A673 (cell line): Measurements from ENCODE around the gene ROBO4. TPM values are rescaled to one million over a fixed set of nuclear protein-coding genes. Genes with fewer than 3 reads are reported as not detected.

ENCODE experiments used
- BruUV-seq: library from RNA; stranded (reverse); fragments of 400-500 nt; replicated peaks from 2 replicates; lab custom pipeline; 2021; lab: Mats Ljungman, UMichigan
- CTCF ChIA-PET: fragments of 300-600 bp; sonication (Branson Sonifier 250); formaldehyde crosslinking; loops from one replicate; lab custom pipeline; 2022; ENCODE audit warnings: antibody characterized with exemption; lab: Charles Lee
- POLR2A ChIA-PET: fragments of 300-600 bp; sonication (Branson Sonifier 250); formaldehyde crosslinking; loops from one replicate; lab custom pipeline; 2022; ENCODE audit warnings: antibody characterized with exemption; ENCODE audit not compliant: low non-redundant PET; lab: Charles Lee
- DNase-seq: peaks from one replicate; pipeline ENCODE4 v3.0.0-alpha.2; 2015; ENCODE audit warnings: low spot score
- H3K27ac ChIP-seq: fragments of 200-600 bp; sonication (generic); 2 replicates; pipeline ENCODE4 v1.5.1; 2016; ENCODE audit warnings: mixed run types, low read depth, mild to moderate bottlenecking, mixed read lengths, antibody characterized with exemption, low read length; ENCODE audit not compliant: poor library complexity, severe bottlenecking
- H3K27me3 ChIP-seq: fragments of 200-600 bp; sonication (generic); replicated peaks from 2 replicates; pipeline ENCODE4 v1.6.1; 2017; ENCODE audit warnings: mixed run types, low read depth, mild to moderate bottlenecking, mixed read lengths, antibody characterized with exemption, low read length; ENCODE audit not compliant: insufficient read depth, poor library complexity
- H3K36me3 ChIP-seq: fragments of 200-600 bp; sonication (generic); 2 replicates; pipeline ENCODE4 v1.6.1; 2016; ENCODE audit warnings: mixed run types, mild to moderate bottlenecking, mixed read lengths, antibody characterized with exemption, low read length; ENCODE audit not compliant: insufficient read depth, poor library complexity, severe bottlenecking
- H3K4me1 ChIP-seq: fragments of 200-600 bp; sonication (generic); 2 replicates; pipeline ENCODE4 v1.6.1; 2017; ENCODE audit warnings: mixed run types, mild to moderate bottlenecking, mixed read lengths, antibody characterized with exemption, low read length; ENCODE audit not compliant: insufficient read depth, poor library complexity, severe bottlenecking
- H3K4me3 ChIP-seq: fragments of 200-600 bp; sonication (generic); 2 replicates; pipeline ENCODE4 v1.5.1; 2016; ENCODE audit warnings: low read depth, mixed run types, mild to moderate bottlenecking, mixed read lengths, low read length; ENCODE audit not compliant: poor library complexity, severe bottlenecking
- H3K9me3 ChIP-seq: fragments of 200-600 bp; sonication (generic); 2 replicates; pipeline ENCODE4 v1.6.1; 2016; ENCODE audit warnings: mixed run types, low read depth, mild to moderate bottlenecking, mixed read lengths, antibody characterized with exemption, low read length; ENCODE audit not compliant: poor library complexity, severe bottlenecking
- CTCF ChIP-seq: fragments of 300-800, 200-600 bp; sonication (generic); conservative IDR thresholded peaks from 2 replicates; pipeline ENCODE4 v1.5.1; 2017; ENCODE audit warnings: low read depth, mild to moderate bottlenecking, antibody characterized with exemption, low read length, moderate library complexity, mixed read lengths
- EZH2 ChIP-seq: fragments of 200-600 bp; sonication (generic); IDR thresholded peaks from 2 replicates; pipeline ENCODE4 v1.6.1; 2017; ENCODE audit warnings: borderline replicate concordance, low read depth, mild to moderate bottlenecking, mixed read lengths, antibody characterized with exemption, low read length; ENCODE audit not compliant: poor library complexity, severe bottlenecking
- intact Hi-C: fragments of 100-400 bp; cut with micrococcal nuclease; formaldehyde crosslinking; loops from one replicate; pipeline ENCODE4 v1.10.0; 2022; ENCODE audit not compliant: unreplicated experiment
- total RNA-seq: library from RNA; stranded (reverse); gene quantifications from 2 replicates; pipeline ENCODE4 v1.2.3, GENCODE V29; 2021

Gene ROBO4
- total RNA-seq, 1 experiment from 2014 or later: not detected

GRCh38 chr11:124898711-124899110, 1.0 kb upstream of the ROBO4 start:
- H3K4me3 ChIP-seq: no peak overlapping the region
- POLR2A ChIA-PET: no interaction called here

GRCh38 chr11:124898263-124898680, 607 bp upstream of the ROBO4 start:
- Histone ChIP-seq H3K9me3 (no peaks in the 10 kb centered on the region), H3K27ac (no peak overlapping the region), H3K27me3 (peaks cover 40% of the 10 kb centered on the region), H3K4me1 (no peaks in the 10 kb centered on the region), H3K4me3 (no peak overlapping the region), H3K36me3 (no peaks in the 10 kb centered on the region)
- POLR2A ChIA-PET: no interaction called here
- no peak for TF ChIP-seq CTCF
- TF ChIP-seq EZH2: no peak
- no peak for DNase-seq
- BruUV-seq: no TSS peak
- CTCF ChIA-PET: no interaction called here
- intact Hi-C loops: no loop called here

More at GRCh38 chr11:124898711-124899110, 1.0 kb upstream of the ROBO4 start:
- Histone ChIP-seq H3K36me3 (no peaks in the 10 kb centered on the region), H3K9me3 (no peaks in the 10 kb centered on the region), H3K27ac (no peak overlapping the region), H3K27me3 (peaks cover 44% of the 10 kb centered on the region), H3K4me1 (no peaks in the 10 kb centered on the region)
- CTCF ChIA-PET: no interaction called here
- DNase-seq: no peak
- TF ChIP-seq EZH2 (no peak), CTCF (no peak)
- intact Hi-C loops: no loop called here
- BruUV-seq: no TSS peak

GRCh38 chr11:124896821-124897391, 759 bp downstream of the ROBO4 start:
- Histone ChIP-seq H3K4me3 (no peak overlapping the region), H3K36me3 (no peaks in the 10 kb centered on the region), H3K9me3 (no peaks in the 10 kb centered on the region), H3K27me3 (peaks cover 27% of the 10 kb centered on the region), H3K4me1 (no peaks in the 10 kb centered on the region), H3K27ac (no peak overlapping the region)
- DNase-seq: no peak
- CTCF ChIA-PET: no interaction called here
- TF ChIP-seq EZH2 (no peak), CTCF (no peak)
- intact Hi-C loops: no loop called here
- BruUV-seq: no TSS peak
- POLR2A ChIA-PET: no interaction called here
